HepG2 (cell line): ENCODE results near the gene HYAL1. TPM values are rescaled to one million over a fixed set of nuclear protein-coding genes. Genes with fewer than 3 reads are reported as not detected.

Source experiments
- AGO1 ChIP-seq: fragments of 200-400 bp; formaldehyde crosslinking; IDR thresholded peaks from 2 replicates; pipeline ENCODE4 v1.6.1; 2017; ENCODE audit warnings: mild to moderate bottlenecking, low read depth, low read length, moderate library complexity; ENCODE audit not compliant: poor library complexity, severe bottlenecking
- ELF3 ChIP-seq: IDR thresholded peaks from 2 replicates; pipeline ENCODE4 v1.6.1; 2016; ENCODE audit warnings: missing genetic modification reagents, missing compliant biosample characterization
- EP300 ChIP-seq, 3 experiments: sonication (generic) in 1 of 3; formaldehyde crosslinking in 1 of 3; IDR thresholded peaks; 2 replicates each; pipeline versions ENCODE4 v1.5.1 to v1.6.1; 2011 to 2020; ENCODE audit warnings: low read depth in 2 of 3, low read length in 2 of 3, borderline replicate concordance in 1 of 3, improper control_type of control experiment in 1 of 3, mild to moderate bottlenecking in 1 of 3, missing genetic modification reagents in 1 of 3, moderate library complexity in 1 of 3
- ETV6 ChIP-seq: sonication (generic); formaldehyde crosslinking; conservative IDR thresholded peaks from 2 replicates; pipeline ENCODE4 v1.4.0; 2020; ENCODE audit warnings: missing genetic modification reagents
- HCFC1 ChIP-seq: fragments of 150-350 bp; IDR thresholded peaks from 2 replicates; pipeline ENCODE4 v1.6.1; 2014; ENCODE audit warnings: low read depth, low read length
- HIC2 ChIP-seq: sonication (generic); formaldehyde crosslinking; IDR thresholded peaks from 2 replicates; pipeline ENCODE4 v1.9.0; 2022; ENCODE audit warnings: low read depth, missing genetic modification reagents
- LRRFIP1 ChIP-seq: sonication (generic); formaldehyde crosslinking; conservative IDR thresholded peaks from 2 replicates; pipeline ENCODE4 v1.4.0; 2020; ENCODE audit warnings: missing genetic modification reagents
- MTERF4 ChIP-seq: sonication (generic); formaldehyde crosslinking; IDR thresholded peaks from 2 replicates; pipeline ENCODE4 v1.8.0; 2023; ENCODE audit warnings: mild to moderate bottlenecking, missing genetic modification reagents
- NCOR1 ChIP-seq: fragments of 200-600 bp; sonication (generic); IDR thresholded peaks from 2 replicates; pipeline ENCODE4 v1.7.0; 2017; ENCODE audit warnings: antibody characterized with exemption, low read length, borderline replicate concordance
- RNF219 ChIP-seq: sonication (generic); formaldehyde crosslinking; IDR thresholded peaks from 2 replicates; pipeline ENCODE4 v1.5.0; 2020; ENCODE audit warnings: mild to moderate bottlenecking, missing genetic modification reagents
- SIX4 ChIP-seq: sonication (generic); formaldehyde crosslinking; IDR thresholded peaks from 2 replicates; pipeline ENCODE4 v1.4.0; 2020; ENCODE audit warnings: missing genetic modification reagents
- SMAD3 ChIP-seq: sonication (generic); formaldehyde crosslinking; IDR thresholded peaks from 2 replicates; pipeline ENCODE4 v1.4.0; 2020; ENCODE audit warnings: missing genetic modification reagents
- SP2 ChIP-seq: sonication (generic); formaldehyde crosslinking; IDR thresholded peaks from 2 replicates; pipeline ENCODE4 v1.5.1; 2020; ENCODE audit warnings: mild to moderate bottlenecking, missing genetic modification reagents
- SP4 ChIP-seq: sonication (generic); formaldehyde crosslinking; IDR thresholded peaks from 2 replicates; pipeline ENCODE4 v1.8.1; 2023; ENCODE audit warnings: mild to moderate bottlenecking, missing genetic modification reagents
- TCF7 ChIP-seq: sonication (generic); IDR thresholded peaks from 2 replicates; pipeline ENCODE4 v1.6.1; 2016; ENCODE audit warnings: antibody characterized with exemption, low read depth
- ZNF274 ChIP-seq: sonication (generic); formaldehyde crosslinking; IDR thresholded peaks from 2 replicates; pipeline ENCODE4 v1.5.1; 2020; ENCODE audit warnings: mild to moderate bottlenecking, missing genetic modification reagents
- ZNF329 ChIP-seq: sonication (generic); formaldehyde crosslinking; IDR thresholded peaks from 2 replicates; pipeline ENCODE4 v1.9.0; 2021; ENCODE audit warnings: low read depth, mild to moderate bottlenecking, missing genetic modification reagents
- ZNF382 ChIP-seq: sonication (generic); formaldehyde crosslinking; IDR thresholded peaks from 2 replicates; pipeline ENCODE4 v1.5.0; 2020; ENCODE audit warnings: missing genetic modification reagents, mild to moderate bottlenecking, borderline replicate concordance
- ZNF780A ChIP-seq: sonication (generic); formaldehyde crosslinking; IDR thresholded peaks from 2 replicates; pipeline ENCODE4 v1.8.0; 2022; ENCODE audit warnings: mild to moderate bottlenecking, missing genetic modification reagents, moderate library complexity
- polyA plus RNA-seq, 8 experiments: library from polyadenylated mRNA; depleted of rRNA in 3 of 8; stranded (reverse) in 7 of 8; unstranded in 1 of 8; fragments of >200 nt; fragmentation: Illumina TruSeq in 4 of 8; extraction: Trizol in 4 of 8; gene quantifications; 2 replicates each; pipeline versions ENCODE4 v1.2.1 to v1.2.3, GENCODE V29; 2011 to 2016; ENCODE audit warnings: low read depth in 4 of 8, missing spikeins in 1 of 8, mixed read lengths in 1 of 8; ENCODE audit not compliant: insufficient read depth in 1 of 8
- total RNA-seq, 5 experiments: library from RNA; depleted of rRNA; stranded (reverse); fragments of >200 nt; fragmentation: Illumina TruSeq; extraction: Trizol; gene quantifications; 2 replicates each; pipeline ENCODE4 v1.2.3, GENCODE V29; 2016; ENCODE audit warnings: low read depth in 1 of 5
- TF ChIP-seq, protein P1 (sequence below): sonication (generic); formaldehyde crosslinking; IDR thresholded peaks from 2 replicates; pipeline ENCODE4 v1.5.1; 2020; ENCODE audit warnings: missing genetic modification reagents, mild to moderate bottlenecking, borderline replicate concordance

The HYAL1 gene
- total and polyA plus RNA-seq, 2 of the 13 experiments (the other 11 are each of a cell fraction or from before 2014, with no cell fraction given): 76.5 to 193 TPM

DNA sequence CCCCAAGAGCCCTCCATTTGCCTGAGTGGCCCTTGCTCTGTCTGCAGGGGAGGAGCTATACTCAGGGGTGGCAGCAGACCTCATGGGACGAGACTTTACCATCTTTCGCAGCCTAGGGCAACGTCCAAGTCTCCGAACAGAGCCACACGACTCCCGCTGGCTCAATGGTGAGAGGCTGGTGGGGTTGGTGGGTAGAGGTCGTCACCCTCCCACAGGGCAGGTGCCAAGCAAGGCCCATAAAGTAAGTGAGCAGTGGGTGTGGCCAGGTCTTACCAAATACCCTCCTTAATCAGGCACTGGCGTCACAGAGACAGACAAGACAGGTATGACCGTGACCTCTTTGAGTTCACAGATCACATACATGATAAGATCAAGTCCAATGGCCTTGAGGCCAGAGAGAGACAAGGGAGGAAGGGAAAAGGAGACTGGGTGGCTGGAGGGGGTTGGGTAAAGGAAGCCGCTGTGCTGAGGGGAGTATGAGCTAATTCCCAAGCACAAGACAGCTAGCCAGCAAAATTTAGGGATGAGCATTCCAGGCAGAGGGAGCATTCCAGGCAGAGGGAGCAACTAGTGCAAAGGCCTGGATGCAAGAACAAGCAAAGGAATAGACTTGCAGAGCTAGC is 31.9 kb downstream of the HYAL1 start (continued):
- TF ChIP-seq SP4 (CRISPR knock-in tag): 0 out of 2 replicates have a peak, but pooled peaks have one; percentile 37
- TF ChIP-seq HCFC1: no peak
- TF ChIP-seq AGO1: no peak
- peak; percentile 59; the same call in 1 of the 2 replicates for TF ChIP-seq SIX4 (CRISPR knock-in tag)
- TF ChIP-seq ZNF274: peak; percentile 39; the same call in 1 of the 2 replicates
- peak; percentile 87; the same call in 1 of the 2 replicates for TF ChIP-seq NCOR1
- TF ChIP-seq ZNF382: no peak
- peak; percentile 28; the same call in 1 of the 2 replicates for TF ChIP-seq TCF7
- peak; percentile 37; the same call in 1 of the 2 replicates for TF ChIP-seq ELF3 (CRISPR knock-in tag)
- peak in 1 of 2 experiments; percentile 86; a peak in 2 of 4 replicates for TF ChIP-seq EP300 (IDR thresholded peaks at IDR 0.05; ENCODE audit: low read depth in 2 of 2, low read length in 2 of 2)
- peak; percentile 76; the same call in 1 of the 2 replicates for TF ChIP-seq EP300 (CRISPR knock-in tag; IDR thresholded peaks at IDR 0.05; ENCODE audit: borderline replicate concordance)
- no peak for TF ChIP-seq MTERF4 (CRISPR knock-in tag)
- no peak; the same call in none of the 2 replicates for TF ChIP-seq HIC2
- TF ChIP-seq SMAD3: no peak
- TF ChIP-seq SP2 (CRISPR knock-in tag): no peak
- TF ChIP-seq RNF219 (CRISPR knock-in tag): no peak
- no peak for TF ChIP-seq LRRFIP1 (CRISPR knock-in tag)
- no peak for TF ChIP-seq ZNF329 (CRISPR knock-in tag)
- TF ChIP-seq ETV6 (CRISPR knock-in tag): no peak
- no peak for TF ChIP-seq ZNF780A (CRISPR knock-in tag)
- TF ChIP-seq, protein P1, sequence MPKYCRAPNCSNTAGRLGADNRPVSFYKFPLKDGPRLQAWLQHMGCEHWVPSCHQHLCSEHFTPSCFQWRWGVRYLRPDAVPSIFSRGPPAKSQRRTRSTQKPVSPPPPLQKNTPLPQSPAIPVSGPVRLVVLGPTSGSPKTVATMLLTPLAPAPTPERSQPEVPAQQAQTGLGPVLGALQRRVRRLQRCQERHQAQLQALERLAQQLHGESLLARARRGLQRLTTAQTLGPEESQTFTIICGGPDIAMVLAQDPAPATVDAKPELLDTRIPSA (CRISPR knock-in tag): no peak
